Breast epithelium (tissue), 3 donors: ENCODE data around the gene RASAL1.

Experiments used
- POLR2A ChIP-seq: fragments of 450-650 bp; IDR thresholded peaks from one replicate; pipeline ENCODE4 v1.6.1; 2016; ENCODE audit warnings: antibody characterized with exemption, mild to moderate bottlenecking, moderate library complexity
- POLR2AphosphoS5 ChIP-seq, 3 donors: sonication (generic); formaldehyde crosslinking; IDR thresholded peaks; one replicate each; pipeline ENCODE4 v1.6.1; 2017; ENCODE audit warnings: antibody characterized with exemption in 3 of 3
- TF ChIP-seq, protein P1 (sequence below), 3 donors: fragments of 450-650 bp; IDR thresholded peaks; one replicate each; pipeline ENCODE4 v1.5.1; 2016 to 2017; ENCODE audit warnings: antibody characterized with exemption in 3 of 3, mild to moderate bottlenecking in 3 of 3, moderate library complexity in 3 of 3

DNA sequence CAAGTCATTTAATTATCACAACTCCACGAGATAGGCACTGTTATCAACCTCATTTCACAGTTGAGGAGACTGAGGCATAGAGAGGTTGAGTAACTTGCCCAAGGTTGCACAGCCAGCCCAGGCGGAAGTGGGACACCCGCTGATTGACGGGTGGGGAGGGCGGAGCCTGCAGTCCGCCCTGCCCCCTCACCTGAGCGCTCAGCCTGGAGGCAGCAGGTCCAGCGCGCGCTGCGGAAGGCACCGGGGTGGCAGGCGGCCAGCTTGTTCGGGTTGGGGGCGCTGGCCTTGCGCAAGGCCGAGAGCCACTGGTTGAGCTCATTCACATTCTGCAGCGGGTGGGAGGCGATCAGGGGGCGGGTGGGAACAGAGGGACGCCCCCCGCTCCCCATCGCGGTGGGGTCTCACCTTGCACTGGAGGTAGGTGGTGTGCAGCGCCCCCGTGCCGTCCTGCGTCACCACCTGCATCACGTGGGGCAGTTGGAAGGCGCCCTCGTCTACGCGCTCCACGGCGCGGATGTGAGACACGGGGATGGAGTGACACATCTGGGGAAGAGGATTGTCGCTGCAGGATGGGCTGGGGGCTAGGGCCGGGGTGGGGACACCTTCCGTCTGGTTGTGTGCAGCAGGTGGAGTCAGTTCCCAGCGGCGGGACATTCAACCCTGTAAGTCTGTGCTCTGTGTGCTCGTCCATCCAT lies 31.7 kb downstream of the RASAL1 start:
- TF ChIP-seq, protein P1, sequence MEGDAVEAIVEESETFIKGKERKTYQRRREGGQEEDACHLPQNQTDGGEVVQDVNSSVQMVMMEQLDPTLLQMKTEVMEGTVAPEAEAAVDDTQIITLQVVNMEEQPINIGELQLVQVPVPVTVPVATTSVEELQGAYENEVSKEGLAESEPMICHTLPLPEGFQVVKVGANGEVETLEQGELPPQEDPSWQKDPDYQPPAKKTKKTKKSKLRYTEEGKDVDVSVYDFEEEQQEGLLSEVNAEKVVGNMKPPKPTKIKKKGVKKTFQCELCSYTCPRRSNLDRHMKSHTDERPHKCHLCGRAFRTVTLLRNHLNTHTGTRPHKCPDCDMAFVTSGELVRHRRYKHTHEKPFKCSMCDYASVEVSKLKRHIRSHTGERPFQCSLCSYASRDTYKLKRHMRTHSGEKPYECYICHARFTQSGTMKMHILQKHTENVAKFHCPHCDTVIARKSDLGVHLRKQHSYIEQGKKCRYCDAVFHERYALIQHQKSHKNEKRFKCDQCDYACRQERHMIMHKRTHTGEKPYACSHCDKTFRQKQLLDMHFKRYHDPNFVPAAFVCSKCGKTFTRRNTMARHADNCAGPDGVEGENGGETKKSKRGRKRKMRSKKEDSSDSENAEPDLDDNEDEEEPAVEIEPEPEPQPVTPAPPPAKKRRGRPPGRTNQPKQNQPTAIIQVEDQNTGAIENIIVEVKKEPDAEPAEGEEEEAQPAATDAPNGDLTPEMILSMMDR (IDR thresholded peaks at IDR 0.05), result no peak
- TF ChIP-seq POLR2A (no peak), POLR2AphosphoS5 (IDR thresholded peaks at IDR 0.05) (no peak)
